ENCODE measurements around the gene RPN1. TPM values are rescaled to one million over a fixed set of nuclear protein-coding genes. Genes with fewer than 3 reads are reported as not detected.
A peak's percentile ranks its signal among the peaks of the same experiment; 100 is the strongest.

RPN1 gene
- polyA plus RNA-seq, 1 donor = 201 TPM

DNA sequence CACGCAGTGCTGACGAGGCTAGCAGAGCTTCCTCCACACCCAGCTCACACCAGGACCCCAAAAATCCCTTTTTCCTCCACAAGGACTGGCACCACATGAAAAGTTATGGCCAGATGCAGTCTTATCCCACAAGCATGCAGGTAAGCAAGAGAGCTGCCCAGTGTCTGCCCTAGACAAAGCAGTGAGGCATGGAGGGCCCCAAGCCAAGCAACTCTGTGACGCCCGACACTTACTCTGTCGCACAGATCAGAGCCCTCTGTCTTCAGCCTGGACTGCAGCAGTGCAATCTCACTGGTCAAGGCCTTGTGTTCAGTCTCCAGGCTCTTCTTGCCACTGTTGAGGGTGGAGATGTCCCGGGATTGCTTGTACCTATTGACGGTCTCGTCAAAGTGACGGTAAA is 28.7 kb downstream of the RPN1 start:
- Histone ChIP-seq H3K27ac (ENCODE audit: low read length) (no peak overlapping the region), H3K4me1 (ENCODE audit: control insufficient read depth, insufficient read depth, low read length) (peaks cover 11% of the 10 kb centered on the region), H3K9me3 (ENCODE audit: control insufficient read depth, low read depth, low read length) (no peaks in the 10 kb centered on the region), H3K27me3 (ENCODE audit: control insufficient read depth, insufficient read depth, low read length) (no peaks in the 10 kb centered on the region), H3K4me3 (ENCODE audit: low read length) (no peak overlapping the region), H3K36me3 (ENCODE audit: control insufficient read depth, insufficient read depth, low read length) (peaks cover 70% of the 10 kb centered on the region)
- WGBS (ENCODE audit: insufficient coverage, low lambda C conversion rate) = no CpG with 5 or more reads among the region's 9 CpGs
- DNase-seq = no peak

DNA sequence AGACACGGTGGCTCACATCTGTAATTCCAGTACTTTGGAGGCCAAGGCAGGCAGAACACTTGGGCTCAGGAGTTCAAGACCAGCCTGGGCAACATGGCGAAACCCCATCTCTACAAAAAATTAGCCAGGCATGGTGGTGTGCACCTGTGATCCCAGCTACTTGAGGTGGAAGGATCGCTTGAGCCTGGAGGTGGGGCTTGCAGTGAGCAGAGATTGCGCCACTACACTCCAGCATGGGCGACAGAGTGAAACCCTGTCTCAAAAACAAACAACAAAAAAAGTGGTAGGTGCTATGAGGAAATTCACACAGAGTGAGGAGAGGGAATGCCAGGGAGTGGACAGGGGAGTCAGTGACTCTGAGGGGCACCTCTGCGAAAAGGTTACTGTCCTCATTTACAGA is 29.4 kb downstream of the RPN1 start:
- no CpG with 5 or more reads among the region's 6 CpGs for WGBS (ENCODE audit: insufficient coverage, low lambda C conversion rate)
- H3K4me1 ChIP-seq (ENCODE audit: control insufficient read depth, insufficient read depth, low read length) = peaks cover 11% of the 10 kb centered on the region
- DNase-seq = no peak
- peaks cover 64% of the 10 kb centered on the region for H3K36me3 ChIP-seq (ENCODE audit: control insufficient read depth, insufficient read depth, low read length)
- H3K27ac ChIP-seq (ENCODE audit: low read length) = no peak overlapping the region
- no peaks in the 10 kb centered on the region for H3K9me3 ChIP-seq (ENCODE audit: control insufficient read depth, low read depth, low read length)
- H3K27me3 ChIP-seq (ENCODE audit: control insufficient read depth, insufficient read depth, low read length) = no peaks in the 10 kb centered on the region
- no peak overlapping the region for H3K4me3 ChIP-seq (ENCODE audit: low read length)

DNA sequence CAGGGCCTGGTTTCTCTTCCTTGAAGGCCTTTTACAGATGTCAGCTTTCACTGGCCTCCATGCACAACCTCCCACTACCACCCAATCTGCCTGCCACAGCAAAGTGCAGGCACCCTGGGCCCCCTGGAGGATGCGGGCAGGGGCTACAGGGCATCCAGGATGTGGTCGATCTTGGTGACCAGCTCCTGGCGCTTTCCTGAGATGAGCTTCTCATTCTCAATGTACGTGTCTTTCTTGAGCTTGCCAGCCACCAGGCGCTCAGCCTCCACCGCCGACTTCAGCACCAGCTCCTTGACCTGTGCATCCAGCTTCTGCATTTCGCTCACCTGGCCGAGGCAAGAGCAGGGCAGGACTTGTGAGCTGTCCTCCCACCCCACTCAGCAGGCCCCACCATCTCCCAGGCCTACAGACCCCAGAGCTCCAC is 30.3 kb downstream of the RPN1 start:
- Histone ChIP-seq H3K4me3 (ENCODE audit: low read length) (no peak overlapping the region), H3K36me3 (ENCODE audit: control insufficient read depth, insufficient read depth, low read length) (peaks cover 54% of the 10 kb centered on the region), H3K27me3 (ENCODE audit: control insufficient read depth, insufficient read depth, low read length) (no peaks in the 10 kb centered on the region), H3K27ac (ENCODE audit: low read length) (no peak overlapping the region), H3K4me1 (ENCODE audit: control insufficient read depth, insufficient read depth, low read length) (peaks cover 11% of the 10 kb centered on the region), H3K9me3 (ENCODE audit: control insufficient read depth, low read depth, low read length) (no peaks in the 10 kb centered on the region)
- no CpG with 5 or more reads among the region's 9 CpGs for WGBS (ENCODE audit: insufficient coverage, low lambda C conversion rate)
- no peak for DNase-seq

DNA sequence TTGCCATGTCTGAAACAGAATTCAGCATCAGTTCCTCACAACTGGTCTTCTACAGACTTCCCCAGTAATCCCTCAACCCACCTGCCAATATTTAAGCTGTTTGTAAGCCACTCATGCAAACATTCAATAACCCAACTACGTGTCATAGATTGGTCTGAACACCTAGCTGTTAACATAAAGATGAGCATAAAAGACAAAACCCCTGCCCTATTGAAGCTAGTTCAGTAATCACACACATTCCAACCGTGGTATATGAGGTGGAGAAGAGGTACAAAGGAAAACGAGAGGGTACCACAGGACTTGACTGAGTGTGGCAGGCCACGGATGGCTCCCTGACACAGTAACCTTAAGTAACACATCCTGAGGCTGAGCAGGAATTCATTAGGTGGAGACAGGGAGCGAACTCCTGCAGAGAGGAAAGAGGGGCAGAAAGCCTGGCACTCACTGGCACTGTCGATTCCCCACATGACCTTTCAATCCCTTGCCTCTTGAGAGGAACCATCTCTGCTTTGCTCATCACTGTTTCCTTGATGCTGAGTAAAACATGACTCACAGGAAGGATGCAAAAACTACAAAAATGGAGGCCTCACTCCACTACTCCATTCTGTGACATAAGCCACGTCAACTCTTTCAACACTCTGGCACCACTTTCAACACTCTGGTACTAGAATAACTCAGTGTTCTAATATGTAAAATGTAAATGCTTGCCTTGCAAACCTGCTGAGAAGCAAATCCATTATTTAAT is 31.3 kb downstream of the RPN1 start:
- Histone ChIP-seq H3K36me3 (ENCODE audit: control insufficient read depth, insufficient read depth, low read length) (peaks cover 44% of the 10 kb centered on the region), H3K27me3 (ENCODE audit: control insufficient read depth, insufficient read depth, low read length) (no peaks in the 10 kb centered on the region), H3K4me1 (ENCODE audit: control insufficient read depth, insufficient read depth, low read length) (peaks cover 11% of the 10 kb centered on the region), H3K27ac (ENCODE audit: low read length) (no peak overlapping the region), H3K9me3 (ENCODE audit: control insufficient read depth, low read depth, low read length) (no peaks in the 10 kb centered on the region), H3K4me3 (ENCODE audit: low read length) (no peak overlapping the region)
- DNase-seq = no peak
- WGBS (ENCODE audit: insufficient coverage, low lambda C conversion rate) = 86% methylated on average over 1 of the region's 7 CpGs

DNA sequence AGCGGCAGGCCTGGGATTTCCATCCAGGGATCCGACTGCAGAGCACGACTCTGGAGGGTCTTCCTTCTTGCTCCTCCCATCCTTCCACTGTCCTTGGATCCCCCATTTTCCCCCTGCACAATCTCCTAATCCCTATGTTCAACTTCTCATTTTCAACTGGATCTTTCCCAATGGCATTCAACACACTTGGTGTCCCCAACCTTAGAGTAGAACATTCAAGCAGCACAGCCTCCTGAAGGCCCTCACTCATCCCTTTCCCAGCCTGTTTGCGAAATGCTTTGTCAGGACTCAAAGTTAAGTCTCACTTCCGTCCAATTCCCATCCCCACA is 32.3 kb downstream of the RPN1 start:
- no peaks in the 10 kb centered on the region for H3K27me3 ChIP-seq (ENCODE audit: control insufficient read depth, insufficient read depth, low read length)
- H3K9me3 ChIP-seq (ENCODE audit: control insufficient read depth, low read depth, low read length) = no peaks in the 10 kb centered on the region
- peak in 1 of 2 donors; percentile 39 for DNase-seq
- H3K36me3 ChIP-seq (ENCODE audit: control insufficient read depth, insufficient read depth, low read length) = peaks cover 37% of the 10 kb centered on the region
- peak overlapping the region; percentile 78 for H3K27ac ChIP-seq (ENCODE audit: low read length)
- peaks cover 11% of the 10 kb centered on the region for H3K4me1 ChIP-seq (ENCODE audit: control insufficient read depth, insufficient read depth, low read length)
- WGBS (ENCODE audit: insufficient coverage, low lambda C conversion rate) = no CpG with 5 or more reads among the region's 5 CpGs
- peak overlapping the region; percentile 78 for H3K4me3 ChIP-seq (ENCODE audit: low read length)

DNA sequence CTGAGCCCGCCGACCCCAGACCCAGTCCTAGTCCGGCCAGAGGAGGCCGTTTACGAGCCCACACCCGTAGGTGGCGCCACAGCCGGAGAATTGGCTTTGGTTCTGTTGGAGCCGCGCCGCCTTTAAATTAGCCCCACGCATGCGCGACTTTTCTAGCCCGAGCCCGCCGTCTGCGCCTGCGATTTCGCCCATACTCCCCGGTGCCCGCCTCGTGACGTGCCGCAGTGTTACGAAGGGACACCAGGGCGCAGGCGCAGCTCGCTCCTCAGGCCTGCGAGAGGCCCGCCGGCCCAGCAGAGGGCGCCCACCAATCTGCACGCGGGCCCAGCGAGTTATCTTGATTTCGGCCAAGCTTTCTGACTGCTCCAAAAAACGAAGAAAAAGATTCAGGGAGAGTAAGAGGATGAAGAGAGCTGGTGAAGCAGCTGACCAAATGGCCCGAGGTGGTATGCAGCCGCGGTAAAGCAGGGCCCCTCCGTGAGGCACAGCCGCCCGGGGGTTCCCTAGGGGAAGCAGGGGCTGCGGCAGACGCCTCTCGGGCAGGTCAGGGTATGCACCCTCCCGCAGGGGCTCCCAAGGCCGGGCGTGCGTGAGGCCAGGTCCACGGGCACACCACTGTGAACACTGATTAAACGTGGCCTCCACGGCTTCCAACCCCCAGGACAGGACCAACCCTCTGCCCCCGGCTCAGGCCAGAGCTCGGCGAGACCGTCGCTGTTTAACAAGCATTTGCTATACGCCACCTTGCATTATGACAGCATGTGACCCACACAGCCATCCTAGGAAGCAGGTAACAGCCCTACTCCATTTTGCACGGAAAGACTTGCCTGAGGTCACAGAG is 32.8 kb downstream of the RPN1 start:
- H3K4me3 ChIP-seq (ENCODE audit: low read length) = peak overlapping the region; percentile 78
- DNase-seq = peak; percentile 98
- peaks cover 31% of the 10 kb centered on the region for H3K36me3 ChIP-seq (ENCODE audit: control insufficient read depth, insufficient read depth, low read length)
- no peaks in the 10 kb centered on the region for H3K27me3 ChIP-seq (ENCODE audit: control insufficient read depth, insufficient read depth, low read length)
- peaks cover 11% of the 10 kb centered on the region for H3K4me1 ChIP-seq (ENCODE audit: control insufficient read depth, insufficient read depth, low read length)
- no CpG with 5 or more reads among the region's 61 CpGs for WGBS (ENCODE audit: insufficient coverage, low lambda C conversion rate)
- no peaks in the 10 kb centered on the region for H3K9me3 ChIP-seq (ENCODE audit: control insufficient read depth, low read depth, low read length)
- H3K27ac ChIP-seq (ENCODE audit: low read length) = peak overlapping the region; percentile 78

DNA sequence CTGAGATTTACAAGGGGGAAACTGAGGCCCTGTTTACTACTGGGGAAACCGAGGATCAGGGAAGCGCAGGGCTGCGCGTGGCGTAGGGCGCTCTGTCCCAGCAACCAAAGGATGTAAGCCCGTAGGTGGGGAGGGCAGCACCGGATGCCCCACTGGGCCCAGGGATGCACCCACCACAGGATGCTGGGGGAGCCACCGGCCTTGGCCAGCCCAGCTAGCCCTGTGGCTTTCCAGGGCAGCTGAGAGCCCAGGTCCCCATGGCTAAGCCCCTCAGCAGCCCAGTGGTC is 33.4 kb downstream of the RPN1 start:
- Histone ChIP-seq H3K4me1 (ENCODE audit: control insufficient read depth, insufficient read depth, low read length) (peaks cover 11% of the 10 kb centered on the region), H3K36me3 (ENCODE audit: control insufficient read depth, insufficient read depth, low read length) (peaks cover 27% of the 10 kb centered on the region), H3K9me3 (ENCODE audit: control insufficient read depth, low read depth, low read length) (no peaks in the 10 kb centered on the region), H3K27me3 (ENCODE audit: control insufficient read depth, insufficient read depth, low read length) (no peaks in the 10 kb centered on the region), H3K27ac (ENCODE audit: low read length) (peak overlapping the region; percentile 27), H3K4me3 (ENCODE audit: low read length) (peak overlapping the region; percentile 78)
- DNase-seq = no peak
- WGBS (ENCODE audit: insufficient coverage, low lambda C conversion rate) = no CpG with 5 or more reads among the region's 9 CpGs

DNA sequence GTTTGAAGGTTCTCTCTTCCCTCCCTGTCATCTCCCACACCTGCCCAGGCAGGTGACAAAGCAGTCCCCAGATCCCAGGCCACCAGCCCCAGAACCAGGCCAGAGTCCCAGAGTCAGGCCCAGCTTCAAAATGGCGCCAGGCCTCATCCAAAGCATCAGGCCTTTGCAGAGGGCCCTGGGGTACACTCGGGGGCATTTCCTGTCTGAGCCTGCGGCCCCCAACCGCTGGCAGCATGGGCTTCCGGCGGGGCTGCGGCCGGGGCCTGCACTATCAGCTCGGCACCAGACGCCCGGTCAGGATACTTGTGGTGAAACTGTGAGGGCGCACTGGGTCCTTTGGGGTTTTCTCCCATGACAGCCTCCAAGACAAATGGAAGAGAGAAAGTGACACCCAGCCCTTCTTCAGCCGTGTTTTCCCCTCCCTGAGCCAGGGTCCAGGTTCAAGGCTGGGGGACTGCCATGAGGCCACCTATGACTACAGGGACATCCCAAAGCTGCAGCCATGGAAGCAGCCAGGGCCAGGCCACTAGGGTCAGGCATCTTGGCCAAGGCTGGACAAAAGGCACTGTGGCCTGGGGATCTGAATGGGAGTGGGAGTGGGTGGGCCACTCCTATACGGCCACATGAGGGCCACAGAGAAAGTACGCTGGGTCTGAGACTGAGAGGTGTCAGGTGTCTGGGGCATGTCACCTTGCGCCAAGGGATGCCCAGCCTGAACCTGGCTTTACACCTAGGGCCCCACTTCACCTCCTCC is 33.9 kb downstream of the RPN1 start:
- DNase-seq = no peak
- Histone ChIP-seq H3K9me3 (ENCODE audit: control insufficient read depth, low read depth, low read length) (no peaks in the 10 kb centered on the region), H3K27me3 (ENCODE audit: control insufficient read depth, insufficient read depth, low read length) (no peaks in the 10 kb centered on the region), H3K4me1 (ENCODE audit: control insufficient read depth, insufficient read depth, low read length) (peaks cover 11% of the 10 kb centered on the region), H3K4me3 (ENCODE audit: low read length) (no peak overlapping the region), H3K36me3 (ENCODE audit: control insufficient read depth, insufficient read depth, low read length) (peaks cover 22% of the 10 kb centered on the region), H3K27ac (ENCODE audit: low read length) (no peak overlapping the region)
- WGBS (ENCODE audit: insufficient coverage, low lambda C conversion rate) = no CpG with 5 or more reads among the region's 16 CpGs

DNA sequence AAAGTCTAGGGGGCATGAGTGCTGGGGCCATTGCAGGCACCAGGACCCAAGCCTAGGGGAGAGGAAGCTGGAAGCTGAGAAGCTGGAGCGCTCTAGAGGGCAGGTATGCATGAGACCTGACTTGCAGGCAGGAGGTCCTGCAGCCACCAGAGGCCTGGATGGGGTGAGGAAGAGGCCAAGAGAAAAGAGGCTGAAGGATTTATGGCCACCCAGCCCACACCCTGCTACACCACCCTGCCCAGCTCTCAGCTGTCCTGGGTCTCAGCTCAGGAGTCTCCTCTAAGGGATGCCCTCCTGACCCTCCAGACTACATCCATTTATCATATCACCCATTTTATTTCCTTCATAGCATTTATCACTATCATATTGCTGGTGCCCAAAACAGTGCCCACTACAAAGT is 36.5 kb downstream of the RPN1 start:
- H3K4me3 ChIP-seq (ENCODE audit: low read length) = no peak overlapping the region
- DNase-seq = no peak
- WGBS (ENCODE audit: insufficient coverage, low lambda C conversion rate) = no CpG with 5 or more reads among the region's 1 CpG
- no peaks in the 10 kb centered on the region for H3K9me3 ChIP-seq (ENCODE audit: control insufficient read depth, low read depth, low read length)
- H3K27ac ChIP-seq (ENCODE audit: low read length) = no peak overlapping the region
- H3K4me1 ChIP-seq (ENCODE audit: control insufficient read depth, insufficient read depth, low read length) = peaks cover 6% of the 10 kb centered on the region
- H3K27me3 ChIP-seq (ENCODE audit: control insufficient read depth, insufficient read depth, low read length) = no peaks in the 10 kb centered on the region
- no peaks in the 10 kb centered on the region for H3K36me3 ChIP-seq (ENCODE audit: control insufficient read depth, insufficient read depth, low read length)

DNA sequence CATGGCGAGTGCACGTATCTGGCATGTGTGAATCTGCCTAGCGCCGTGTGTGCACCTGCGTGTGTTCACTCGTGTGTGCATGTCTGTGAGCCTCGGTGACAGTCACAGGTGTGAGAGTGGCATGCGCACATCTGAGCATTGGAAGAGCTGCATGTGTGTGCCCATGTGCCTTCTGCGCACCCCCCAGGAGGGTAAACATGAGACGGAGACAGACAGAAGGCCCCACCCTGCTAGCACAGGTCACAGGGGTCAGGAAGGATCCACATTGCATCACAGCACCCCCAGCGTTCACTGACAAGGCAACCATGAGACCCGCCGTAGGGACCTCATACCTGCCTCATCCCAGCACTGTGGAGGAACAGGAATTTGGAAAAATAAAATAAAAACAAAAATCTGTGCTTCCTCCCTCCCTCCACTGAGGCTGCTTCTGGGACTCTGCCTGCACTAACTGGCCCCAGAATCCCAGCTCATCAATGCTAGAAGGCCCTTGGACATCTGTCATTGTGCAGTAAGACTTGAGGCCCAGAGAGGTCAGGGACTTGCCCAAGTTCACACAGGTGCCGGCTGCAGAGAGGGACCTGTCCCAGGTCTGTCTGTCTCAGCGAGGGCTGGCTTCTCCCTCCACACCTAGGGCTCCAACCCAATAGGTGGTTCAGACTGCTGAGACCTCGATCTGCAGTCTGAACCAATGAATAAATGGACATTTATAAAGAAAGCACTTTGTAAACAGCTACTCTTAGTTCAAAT is 37.4 kb downstream of the RPN1 start:
- Histone ChIP-seq H3K4me3 (ENCODE audit: low read length) (no peak overlapping the region), H3K27ac (ENCODE audit: low read length) (no peak overlapping the region), H3K4me1 (ENCODE audit: control insufficient read depth, insufficient read depth, low read length) (peaks cover 4% of the 10 kb centered on the region), H3K36me3 (ENCODE audit: control insufficient read depth, insufficient read depth, low read length) (no peaks in the 10 kb centered on the region), H3K9me3 (ENCODE audit: control insufficient read depth, low read depth, low read length) (no peaks in the 10 kb centered on the region), H3K27me3 (ENCODE audit: control insufficient read depth, insufficient read depth, low read length) (no peaks in the 10 kb centered on the region)
- DNase-seq = no peak
- WGBS (ENCODE audit: insufficient coverage, low lambda C conversion rate) = no CpG with 5 or more reads among the region's 16 CpGs

Measured in large intestine (tissue), 3 donors.